OCI-LY7 (cell line): ENCODE data around the gene LYAR. TPM values are rescaled to one million over a fixed set of nuclear protein-coding genes. Genes with fewer than 3 reads are reported as not detected.
A peak's percentile ranks its signal among the peaks of the same experiment; 100 is the strongest.

Source experiments
- BruUV-seq: library from RNA; stranded (reverse); fragments of 400-500 nt; replicated peaks from 2 replicates; lab custom pipeline; 2021; lab: Mats Ljungman, UMichigan
- CTCF ChIA-PET: fragments of 300-600 bp; sonication (Branson Sonifier 250); formaldehyde crosslinking; loops from one replicate; lab custom pipeline; 2022; ENCODE audit warnings: antibody characterized with exemption; ENCODE audit not compliant: unreplicated experiment; lab: Charles Lee
- POLR2A ChIA-PET: fragments of 300-600 bp; sonication (Branson Sonifier 250); formaldehyde crosslinking; loops from one replicate; lab custom pipeline; 2022; ENCODE audit warnings: antibody characterized with exemption; lab: Charles Lee
- DNase-seq: peaks from one replicate; pipeline ENCODE4 v3.0.0-alpha.2; 2015; ENCODE audit warnings: low spot score
- H2AFZ ChIP-seq: fragments of 200-600 bp; sonication (generic), shearing (Covaris generic); 2 replicates; pipeline ENCODE4 v1.6.1; 2014; ENCODE audit warnings: mild to moderate bottlenecking, antibody characterized with exemption, low read length, moderate library complexity
- H3K27ac ChIP-seq: fragments of 200-600 bp; sonication (generic); 2 replicates; pipeline ENCODE4 v1.5.1; 2014; ENCODE audit warnings: mixed run types, low read depth, mild to moderate bottlenecking, moderate library complexity, low read length, inconsistent platforms; ENCODE audit not compliant: poor library complexity, severe bottlenecking
- H3K36me3 ChIP-seq: fragments of 200-600 bp; sonication (generic); 2 replicates; pipeline ENCODE4 v1.6.1; 2014; ENCODE audit warnings: mild to moderate bottlenecking, antibody characterized with exemption, low read length, moderate library complexity, mixed read lengths; ENCODE audit not compliant: insufficient read depth
- H3K4me1 ChIP-seq: fragments of 200-600 bp; sonication (generic); 2 replicates; pipeline ENCODE4 v1.5.1; 2014; ENCODE audit warnings: mild to moderate bottlenecking, low read length; ENCODE audit not compliant: insufficient read depth, poor library complexity, severe bottlenecking
- H3K4me2 ChIP-seq: fragments of 200-600 bp; sonication (generic); 2 replicates; pipeline ENCODE4 v1.6.1; 2014; ENCODE audit warnings: mild to moderate bottlenecking, low read length
- H3K4me3 ChIP-seq: fragments of 200-600 bp; sonication (generic); 2 replicates; pipeline ENCODE4 v1.5.1; 2014; ENCODE audit warnings: mild to moderate bottlenecking, low read depth, low read length; ENCODE audit not compliant: poor library complexity, severe bottlenecking
- H3K79me2 ChIP-seq: fragments of 200-600 bp; sonication (generic); 2 replicates; pipeline ENCODE4 v1.6.1; 2016; ENCODE audit warnings: low read depth, mild to moderate bottlenecking, low read length, moderate library complexity, mixed read lengths; ENCODE audit not compliant: insufficient read depth
- H3K9me2 ChIP-seq: fragments of 200-600 bp; sonication (generic); 2 replicates; pipeline ENCODE4 v1.6.1; 2016; ENCODE audit warnings: mild to moderate bottlenecking, low read length, mixed read lengths; ENCODE audit not compliant: insufficient read depth
- H3K9me3 ChIP-seq: fragments of 200-600 bp; sonication (generic); 2 replicates; pipeline ENCODE4 v1.6.1; 2014; ENCODE audit warnings: mild to moderate bottlenecking, mixed run types, low read length, mixed read lengths
- H4K20me1 ChIP-seq: fragments of 200-600 bp; sonication (generic); 2 replicates; pipeline ENCODE4 v1.6.1; 2014; ENCODE audit warnings: mild to moderate bottlenecking, antibody characterized with exemption, low read length, moderate library complexity, mixed read lengths; ENCODE audit not compliant: insufficient read depth
- CTCF ChIP-seq: fragments of 200-600 bp; sonication (generic); conservative IDR thresholded peaks from 2 replicates; pipeline ENCODE4 v1.5.1; 2014; ENCODE audit warnings: mild to moderate bottlenecking, antibody characterized with exemption, low read length, moderate library complexity, mixed read lengths
- EZH2phosphoT487 ChIP-seq: fragments of 200-600 bp; sonication (generic); IDR thresholded peaks from 2 replicates; pipeline ENCODE4 v1.6.1; 2018; ENCODE audit warnings: low read depth, borderline replicate concordance, mild to moderate bottlenecking, mixed run types, antibody characterized with exemption, low read length, moderate library complexity, mixed read lengths
- intact Hi-C: fragments of 100-400 bp; cut with micrococcal nuclease; formaldehyde crosslinking; loops from one replicate; pipeline ENCODE4 v1.10.0; 2022; ENCODE audit not compliant: unreplicated experiment
- total RNA-seq, 2 experiments: library from RNA; depleted of rRNA in 1 of 2; stranded (reverse); fragments of >200 nt in 1 of 2; shearing (Covaris generic) in 1 of 2; gene quantifications; 2 replicates each; pipeline ENCODE4 v1.2.3, GENCODE V29; 2014 to 2022

Gene LYAR
- total RNA-seq, 2 experiments from 2014 or later: 58.5 to 58.8 TPM

- no TSS peak for BruUV-seq
- POLR2A ChIA-PET: interaction anchor here (0.5 kb wide), 1 partner anchor 54 kb away, joined by 3 read pairs; no protein-coding TSS in a partner anchor
- no peaks in the 10 kb centered on the region for H3K4me1 ChIP-seq
- H4K20me1 ChIP-seq: no peaks in the 10 kb centered on the region
- DNase-seq: no peak
- TF ChIP-seq CTCF: no peak
- no peak overlapping the region for H3K27ac ChIP-seq
- H3K9me3 ChIP-seq: no peaks in the 10 kb centered on the region
- no peak overlapping the region for H3K4me2 ChIP-seq
- H3K36me3 ChIP-seq: peaks cover 82% of the 10 kb centered on the region
- CTCF ChIA-PET: interaction anchor here (0.6 kb wide), 1 partner anchor 17 kb away, joined by 3 read pairs; no protein-coding TSS in a partner anchor
- no peaks in the 10 kb centered on the region for H3K79me2 ChIP-seq
- H3K4me3 ChIP-seq: no peak overlapping the region
- no peak overlapping the region for H2AFZ ChIP-seq
- intact Hi-C loops: no loop called here
- no peaks in the 10 kb centered on the region for H3K9me2 ChIP-seq
Measured at GRCh38 chr4:4268776-4269175, 21.2 kb downstream of the LYAR start.

- H3K36me3 ChIP-seq: peaks cover 74% of the 10 kb centered on the region
- H3K79me2 ChIP-seq: no peaks in the 10 kb centered on the region
- no TSS peak for BruUV-seq
- H3K4me3 ChIP-seq: no peak overlapping the region
- no peaks in the 10 kb centered on the region for H3K4me1 ChIP-seq
- H2AFZ ChIP-seq: no peak overlapping the region
- H3K9me3 ChIP-seq: no peaks in the 10 kb centered on the region
- no peak for TF ChIP-seq EZH2phosphoT487
- no peak for TF ChIP-seq CTCF
- H3K9me2 ChIP-seq: no peaks in the 10 kb centered on the region
- DNase-seq: no peak
- intact Hi-C loops: no loop called here
- no peak overlapping the region for H3K27ac ChIP-seq
- POLR2A ChIA-PET: interaction anchor here (0.6 to 1.0 kb wide), 3 partner anchors 17 to 666 kb away, joined by 3 read pairs; partner anchors contain the start of gene TMEM128
- H3K4me2 ChIP-seq: no peak overlapping the region
- CTCF ChIA-PET: no interaction called here
- H4K20me1 ChIP-seq: no peaks in the 10 kb centered on the region
Measured at GRCh38 chr4:4267981-4268380, 22.0 kb downstream of the LYAR start.

- H4K20me1 ChIP-seq: no peaks in the 10 kb centered on the region
- CTCF ChIA-PET: interaction anchor here (0.8 to 1.4 kb wide), 4 partner anchors 72 to 172 kb away, joined by 3 to 4 read pairs (median 3); no protein-coding TSS in a partner anchor
- intact Hi-C loops: loop anchor here (1.0 kb wide), 2 partner anchors 75 to 170 kb away; no protein-coding TSS in a partner anchor
- H3K4me3 ChIP-seq: no peak overlapping the region
- peaks cover 3% of the 10 kb centered on the region for H3K4me1 ChIP-seq
- H3K79me2 ChIP-seq: no peaks in the 10 kb centered on the region
- POLR2A ChIA-PET: interaction anchor here (0.8 to 1.1 kb wide), 6 partner anchors 8 to 282 kb away, joined by 3 to 5 read pairs (median 3); no protein-coding TSS in a partner anchor
- TF ChIP-seq EZH2phosphoT487 (no peak), CTCF (peak; percentile 97)
- H3K9me2 ChIP-seq: no peaks in the 10 kb centered on the region
- BruUV-seq: no TSS peak
- H3K9me3 ChIP-seq: peaks cover 8% of the 10 kb centered on the region; the same call in 1 of the 2 replicates
- peak overlapping the region; percentile 16 for H3K4me2 ChIP-seq
- no peaks in the 10 kb centered on the region for H3K36me3 ChIP-seq
- peak overlapping the region; percentile 24; the same call in 1 of the 2 replicates for H2AFZ ChIP-seq
- peak; percentile 87 for DNase-seq
- no peak overlapping the region for H3K27ac ChIP-seq
Measured at GRCh38 chr4:4260185-4260751, 29.7 kb downstream of the LYAR start.
